Mononuclear cell (primary cell): Measurements from ENCODE around the gene ACHE. TPM values are rescaled to one million over a fixed set of nuclear protein-coding genes. Genes with fewer than 3 reads are reported as not detected.
"Not testable (repeated sequence)": the region's sequence is repeated elsewhere in the genome, so short reads cannot be mapped to it uniquely, and the experiment has no call there.

Source experiments
- H3K27me3 ChIP-seq: 2 replicates; pipeline ENCODE4 v1.6.0; 2011; ENCODE audit warnings: low read length, control low read depth; ENCODE audit not compliant: insufficient read depth
- H3K4me1 ChIP-seq: 2 replicates; pipeline ENCODE4 v1.5.1; 2011; ENCODE audit warnings: mild to moderate bottlenecking, low read length, control low read depth; ENCODE audit not compliant: insufficient read depth
- H3K4me3 ChIP-seq: 2 replicates; pipeline ENCODE4 v1.5.1; 2011; ENCODE audit warnings: mild to moderate bottlenecking, low read length, moderate library complexity
- H3K9me3 ChIP-seq: 2 replicates; pipeline ENCODE4 v1.5.1; 2011; ENCODE audit warnings: low read depth, mild to moderate bottlenecking, control low read depth, low read length
- total RNA-seq: library from RNA; depleted of rRNA; stranded (reverse); fragments of >200 nt; gene quantifications from one replicate; pipeline ENCODE4 v1.2.3, GENCODE V29; 2012

ACHE gene
- total RNA-seq, 1 donor, result 0.21 TPM

GRCh38 chr7:100864263-100864845 lies 31.3 kb downstream of the ACHE start:
- Histone ChIP-seq H3K4me1 (peaks cover 26% of the 10 kb centered on the region), H3K9me3 (no peaks in the 10 kb centered on the region), H3K4me3 (no peak overlapping the region), H3K27me3 (no peaks in the 10 kb centered on the region)

DNA sequence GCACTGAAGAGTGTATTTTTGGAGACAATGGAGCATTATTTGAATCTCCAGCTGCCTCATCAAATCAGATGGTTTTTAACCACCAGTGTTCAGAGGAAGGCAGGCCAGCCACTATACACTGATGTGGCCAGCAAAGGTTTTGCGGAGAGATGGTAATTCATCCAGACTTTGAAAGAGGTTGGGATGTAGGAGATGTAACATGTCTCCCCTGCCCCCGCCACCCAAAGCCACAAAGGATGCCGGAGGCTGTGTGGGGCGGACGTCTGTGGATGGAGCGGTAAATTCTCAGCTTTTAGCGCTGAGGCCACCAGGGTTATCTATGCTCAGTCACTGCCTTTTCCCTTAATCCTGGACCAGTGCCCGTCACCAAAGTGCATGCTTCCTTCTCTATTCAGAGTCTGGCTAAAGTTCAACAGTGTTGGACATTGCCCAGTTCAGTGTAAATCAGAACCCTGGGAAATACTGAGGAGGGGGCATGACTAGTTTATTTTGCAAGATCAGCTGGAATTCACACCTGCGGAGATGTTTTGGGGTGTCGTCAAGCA lies 32.2 kb downstream of the ACHE start:
- no peaks in the 10 kb centered on the region for H3K27me3 ChIP-seq
- no peaks in the 10 kb centered on the region for H3K9me3 ChIP-seq
- no peak overlapping the region for H3K4me3 ChIP-seq
- peaks cover 26% of the 10 kb centered on the region for H3K4me1 ChIP-seq

- Histone ChIP-seq H3K4me1 (peaks cover 16% of the 10 kb centered on the region), H3K9me3 (no peaks in the 10 kb centered on the region), H3K4me3 (no peak overlapping the region), H3K27me3 (no peaks in the 10 kb centered on the region)
Measured at GRCh38 chr7:100861616-100861985, 34.1 kb downstream of the ACHE start.

DNA sequence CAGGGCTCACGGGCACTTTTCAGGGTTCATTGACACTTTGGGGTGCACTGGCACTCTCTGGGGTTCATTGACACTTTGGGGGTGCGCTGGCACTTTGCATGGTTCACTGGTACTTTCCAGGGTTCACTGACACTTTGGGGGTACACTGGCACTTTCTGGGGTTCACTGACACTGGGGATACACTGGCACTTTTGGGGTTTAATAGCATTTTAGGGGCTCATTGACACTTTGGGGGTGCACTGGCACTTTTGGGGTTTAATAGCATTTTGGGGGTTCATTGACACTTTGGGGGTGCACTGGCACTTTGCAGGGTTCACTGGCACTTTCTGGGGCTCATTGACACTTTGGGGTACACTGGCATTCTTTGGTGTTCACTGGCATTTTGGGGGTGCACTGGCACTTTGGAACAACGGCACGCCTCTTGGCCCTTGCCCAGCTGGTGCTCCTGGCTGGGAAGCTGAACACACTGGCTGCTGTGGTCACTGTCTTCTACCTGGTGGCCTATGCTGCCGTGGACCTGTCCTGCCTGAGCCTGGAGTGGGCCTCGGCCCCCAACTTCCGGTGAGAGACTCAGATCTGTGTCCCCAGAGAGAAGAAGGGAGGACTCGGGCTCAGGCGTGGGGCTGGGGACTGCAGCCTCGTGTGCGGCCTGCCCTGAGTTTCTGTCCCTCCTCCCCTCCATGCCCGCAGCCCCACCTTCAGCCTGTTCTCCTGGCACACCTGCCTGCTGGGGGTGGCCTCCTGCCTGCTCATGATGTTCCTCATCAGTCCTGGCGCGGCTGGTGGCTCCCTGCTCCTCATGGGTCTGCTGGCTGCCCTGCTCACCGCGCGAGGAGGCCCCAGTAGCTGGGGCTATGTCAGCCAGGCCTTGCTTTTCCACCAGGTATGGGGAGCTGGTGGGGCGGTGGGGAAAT lies 34.7 kb downstream of the ACHE start:
- Histone ChIP-seq H3K4me1 (peaks cover 12% of the 10 kb centered on the region), H3K4me3 (no peak overlapping the region), H3K27me3 (no peaks in the 10 kb centered on the region), H3K9me3 (no peaks in the 10 kb centered on the region)

DNA sequence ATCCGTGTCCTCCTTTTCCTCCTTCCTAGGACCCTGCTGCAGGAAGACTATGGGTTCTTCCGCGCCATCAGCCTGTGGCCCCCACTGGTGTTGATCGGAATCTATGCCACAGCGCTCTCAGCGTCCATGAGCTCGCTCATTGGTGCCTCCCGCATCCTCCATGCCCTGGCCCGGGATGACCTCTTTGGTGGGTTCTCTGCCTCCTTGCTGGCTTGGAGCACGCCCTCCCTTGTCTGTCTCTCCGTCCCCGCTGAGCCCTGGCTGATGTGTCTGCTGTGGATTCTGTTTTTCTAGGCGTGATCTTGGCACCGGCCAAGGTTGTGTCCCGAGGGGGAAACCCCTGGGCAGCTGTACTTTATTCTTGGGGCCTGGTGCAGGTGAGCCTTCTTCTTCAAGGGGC lies 35.8 kb downstream of the ACHE start:
- Histone ChIP-seq H3K4me3 (no peak overlapping the region), H3K27me3 (no peaks in the 10 kb centered on the region), H3K4me1 (peaks cover 1% of the 10 kb centered on the region), H3K9me3 (no peaks in the 10 kb centered on the region)

GRCh38 chr7:100856871-100857282 lies 38.8 kb downstream of the ACHE start:
- H3K27me3 ChIP-seq, result no peaks in the 10 kb centered on the region
- no peak overlapping the region for H3K4me3 ChIP-seq
- H3K4me1 ChIP-seq, result peaks cover 24% of the 10 kb centered on the region
- no peaks in the 10 kb centered on the region for H3K9me3 ChIP-seq

DNA sequence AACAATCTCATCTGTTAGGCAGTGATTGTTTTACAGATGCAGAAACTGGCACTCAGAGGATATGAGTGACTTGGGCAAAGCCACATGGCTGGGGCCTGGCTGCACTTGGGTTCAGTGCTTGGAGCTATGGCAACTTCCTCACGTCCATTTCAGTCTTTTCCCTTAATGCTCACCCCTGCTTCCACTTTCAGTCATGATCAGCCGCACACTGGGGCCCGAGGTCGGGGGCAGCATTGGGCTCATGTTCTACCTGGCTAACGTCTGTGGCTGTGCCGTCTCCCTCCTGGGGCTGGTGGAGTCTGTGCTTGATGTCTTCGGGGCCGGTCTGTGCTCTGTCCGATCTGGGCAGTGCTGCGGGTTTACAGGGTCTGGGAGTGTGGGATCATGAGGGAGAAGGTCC lies 40.2 kb downstream of the ACHE start:
- Histone ChIP-seq H3K27me3 (no peaks in the 10 kb centered on the region), H3K9me3 (no peaks in the 10 kb centered on the region)

DNA sequence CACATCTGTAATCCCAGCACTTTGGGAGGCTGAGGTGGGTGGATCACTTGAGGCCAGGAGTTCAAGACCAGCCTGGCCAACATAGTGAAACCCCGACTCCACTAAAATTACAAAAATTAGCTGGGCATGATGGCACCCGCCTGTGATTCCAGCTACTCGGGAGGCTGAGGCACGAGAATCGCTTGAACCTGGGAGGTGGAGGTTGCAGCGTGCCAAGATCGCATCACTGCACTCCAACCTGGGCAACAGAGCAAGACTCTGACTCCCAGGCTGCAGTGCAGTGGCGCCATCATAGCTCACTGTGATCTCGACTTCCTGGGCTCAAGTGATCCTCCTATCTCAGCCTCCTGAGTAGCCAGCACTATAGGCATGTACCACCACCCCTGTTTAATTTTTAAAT lies 40.8 kb downstream of the ACHE start:
- peaks cover 29% of the 10 kb centered on the region for H3K4me1 ChIP-seq
- not testable (repeated sequence) for H3K4me3 ChIP-seq, H3K9me3 ChIP-seq, H3K27me3 ChIP-seq

More for the DNA sequence above, 40.2 kb downstream of the ACHE start:
- Histone ChIP-seq H3K4me3 (no peak overlapping the region), H3K4me1 (peaks cover 29% of the 10 kb centered on the region)

DNA sequence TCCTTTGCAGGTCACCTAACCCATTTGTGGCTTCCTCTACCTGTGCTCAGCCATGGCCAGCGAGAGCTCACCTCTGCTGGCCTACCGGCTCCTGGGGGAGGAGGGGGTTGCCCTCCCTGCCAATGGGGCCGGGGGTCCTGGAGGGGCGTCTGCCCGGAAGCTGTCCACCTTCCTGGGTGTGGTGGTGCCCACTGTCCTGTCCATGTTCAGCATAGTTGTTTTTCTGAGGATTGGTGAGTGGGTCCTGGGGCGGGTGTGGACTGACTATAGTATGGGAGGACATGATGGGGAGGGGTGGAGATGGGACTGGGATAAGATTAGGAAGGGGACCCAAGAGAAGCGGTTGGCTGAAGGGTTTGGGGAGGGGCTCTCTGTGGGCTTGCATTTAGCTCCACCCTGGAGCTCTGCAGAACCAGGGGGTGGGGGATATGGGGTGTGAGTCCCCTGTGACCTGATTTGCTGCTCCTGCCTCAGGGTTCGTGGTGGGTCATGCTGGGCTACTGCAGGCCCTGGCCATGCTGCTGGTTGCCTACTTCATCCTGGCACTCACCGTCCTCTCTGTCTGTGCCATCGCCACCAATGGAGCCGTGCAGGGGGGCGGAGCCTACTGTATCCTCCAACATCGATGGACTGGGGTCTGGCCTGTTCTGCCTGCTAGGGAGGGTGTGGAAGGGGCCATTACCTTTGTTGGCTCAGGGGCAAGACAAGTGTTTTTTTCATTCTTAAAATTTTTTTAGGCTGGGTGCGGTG lies 41.4 kb downstream of the ACHE start:
- Histone ChIP-seq H3K4me1 (peaks cover 29% of the 10 kb centered on the region), H3K9me3 (no peaks in the 10 kb centered on the region), H3K4me3 (no peak overlapping the region), H3K27me3 (no peaks in the 10 kb centered on the region)

GRCh38 chr7:100852048-100852872 lies 43.4 kb downstream of the ACHE start, which contains the start of gene SLC12A9:
TSS of gene SLC12A9 (plus strand) at chr7:100852713. CDS start at chr7:100854198, 1,485 bp downstream.
- no peaks in the 10 kb centered on the region for H3K27me3 ChIP-seq
- H3K4me1 ChIP-seq, result peaks cover 29% of the 10 kb centered on the region
- H3K9me3 ChIP-seq, result no peaks in the 10 kb centered on the region
- H3K4me3 ChIP-seq, result peak within 1 kb of the TSS; percentile 67

GRCh38 chr7:100847360-100847759 lies 48.3 kb downstream of the ACHE start:
- no peak overlapping the region for H3K4me3 ChIP-seq
- peaks cover 10% of the 10 kb centered on the region for H3K4me1 ChIP-seq
- H3K27me3 ChIP-seq, result no peaks in the 10 kb centered on the region
- H3K9me3 ChIP-seq, result no peaks in the 10 kb centered on the region

- no peaks in the 10 kb centered on the region for H3K27me3 ChIP-seq
- H3K4me3 ChIP-seq, result no peak overlapping the region
- H3K9me3 ChIP-seq, result no peaks in the 10 kb centered on the region
- H3K4me1 ChIP-seq, result peaks cover 12% of the 10 kb centered on the region
Measured at GRCh38 chr7:100840470-100841100, 55.1 kb downstream of the ACHE start.
